ENCODE data around the gene GALNS.

GALNS gene

DNA sequence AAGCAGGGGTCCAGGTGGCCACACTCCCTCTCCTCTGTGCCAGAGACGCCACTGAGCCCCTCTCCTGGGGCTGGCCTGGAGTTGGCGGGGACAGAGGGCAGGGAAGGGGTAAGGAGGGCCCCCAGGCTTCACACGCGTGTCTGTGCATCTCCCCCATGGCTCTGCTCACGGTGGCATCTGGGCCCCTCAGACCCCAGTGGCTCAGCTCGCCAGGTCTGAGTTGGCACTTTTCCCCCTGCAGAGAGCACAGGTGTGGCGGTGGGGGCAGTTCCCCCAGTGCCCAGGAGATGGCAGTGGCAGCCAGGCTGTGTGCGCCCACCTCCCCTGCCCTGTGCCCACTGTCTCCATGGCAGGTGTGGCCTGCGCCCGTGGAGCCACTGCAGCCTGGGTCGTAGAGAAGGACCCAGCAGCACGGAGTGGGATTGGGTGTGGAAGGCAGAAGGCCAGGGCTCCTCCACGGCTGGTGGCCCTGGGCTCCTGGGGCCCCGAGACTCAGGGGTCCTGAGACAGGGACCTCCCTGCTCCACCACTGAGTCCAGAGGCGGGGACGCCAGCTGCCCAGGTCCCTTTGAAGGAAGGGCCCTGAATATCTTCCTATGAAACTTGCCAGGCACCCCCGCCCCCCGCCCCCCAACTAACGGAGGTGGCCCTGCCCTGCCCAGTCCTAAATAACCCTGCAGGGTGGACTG is 40.7 kb downstream of the GALNS start:
- no peak for DNase-seq (ENCODE audit: low spot score)
- Histone ChIP-seq H3K27ac (no peak overlapping the region), H3K4me3 (no peak overlapping the region)
- TF ChIP-seq, protein P1, sequence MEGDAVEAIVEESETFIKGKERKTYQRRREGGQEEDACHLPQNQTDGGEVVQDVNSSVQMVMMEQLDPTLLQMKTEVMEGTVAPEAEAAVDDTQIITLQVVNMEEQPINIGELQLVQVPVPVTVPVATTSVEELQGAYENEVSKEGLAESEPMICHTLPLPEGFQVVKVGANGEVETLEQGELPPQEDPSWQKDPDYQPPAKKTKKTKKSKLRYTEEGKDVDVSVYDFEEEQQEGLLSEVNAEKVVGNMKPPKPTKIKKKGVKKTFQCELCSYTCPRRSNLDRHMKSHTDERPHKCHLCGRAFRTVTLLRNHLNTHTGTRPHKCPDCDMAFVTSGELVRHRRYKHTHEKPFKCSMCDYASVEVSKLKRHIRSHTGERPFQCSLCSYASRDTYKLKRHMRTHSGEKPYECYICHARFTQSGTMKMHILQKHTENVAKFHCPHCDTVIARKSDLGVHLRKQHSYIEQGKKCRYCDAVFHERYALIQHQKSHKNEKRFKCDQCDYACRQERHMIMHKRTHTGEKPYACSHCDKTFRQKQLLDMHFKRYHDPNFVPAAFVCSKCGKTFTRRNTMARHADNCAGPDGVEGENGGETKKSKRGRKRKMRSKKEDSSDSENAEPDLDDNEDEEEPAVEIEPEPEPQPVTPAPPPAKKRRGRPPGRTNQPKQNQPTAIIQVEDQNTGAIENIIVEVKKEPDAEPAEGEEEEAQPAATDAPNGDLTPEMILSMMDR (IDR thresholded peaks at IDR 0.05) = peak; percentile 39

DNA sequence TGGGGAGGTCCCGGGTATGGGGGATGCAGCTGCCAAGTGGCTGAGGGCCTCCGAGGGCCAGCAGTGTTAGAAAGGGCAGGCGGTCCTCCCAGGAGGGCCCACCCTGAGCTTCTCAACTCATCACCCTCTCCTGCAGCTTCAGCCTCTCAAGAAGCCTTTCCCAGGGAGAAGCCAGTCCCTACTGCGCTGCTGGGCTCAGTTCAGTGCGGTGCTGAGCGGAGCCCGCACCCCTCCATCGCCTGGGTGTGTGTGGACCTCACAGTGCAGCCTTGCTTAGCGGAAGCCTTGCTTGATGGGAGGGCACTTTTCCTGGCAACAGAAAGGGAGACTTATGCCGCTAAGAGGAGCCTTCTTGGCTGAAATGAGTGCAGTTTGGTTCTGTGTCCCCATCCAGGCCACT is 41.5 kb downstream of the GALNS start:
- H3K4me3 ChIP-seq = no peak overlapping the region
- H3K27ac ChIP-seq = no peak overlapping the region
- DNase-seq (ENCODE audit: low spot score) = no peak
- TF ChIP-seq, protein P1 (IDR thresholded peaks at IDR 0.05) = no peak

DNA sequence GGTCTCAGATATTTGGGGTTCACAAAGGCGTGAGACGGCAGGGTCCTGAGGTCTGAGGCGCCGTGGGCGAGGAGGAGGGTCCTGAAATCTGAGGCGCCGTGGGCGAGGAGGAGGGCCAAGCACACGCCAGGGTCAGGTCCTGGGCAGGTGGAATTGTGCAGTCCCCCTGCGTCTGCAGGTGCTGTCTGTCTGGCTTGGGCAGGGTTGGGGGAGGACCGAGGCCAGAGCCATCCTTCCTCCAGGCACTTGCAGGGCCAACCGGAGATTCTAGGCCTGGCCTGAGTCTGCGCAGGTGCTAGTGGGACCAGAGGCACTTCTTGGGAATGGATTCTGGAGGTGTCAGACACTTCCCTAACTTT is 42.6 kb downstream of the GALNS start:
- TF ChIP-seq, protein P1 (IDR thresholded peaks at IDR 0.05) = no peak
- no peak overlapping the region for H3K4me3 ChIP-seq
- no peak overlapping the region for H3K27ac ChIP-seq
- no peak for DNase-seq (ENCODE audit: low spot score)

DNA sequence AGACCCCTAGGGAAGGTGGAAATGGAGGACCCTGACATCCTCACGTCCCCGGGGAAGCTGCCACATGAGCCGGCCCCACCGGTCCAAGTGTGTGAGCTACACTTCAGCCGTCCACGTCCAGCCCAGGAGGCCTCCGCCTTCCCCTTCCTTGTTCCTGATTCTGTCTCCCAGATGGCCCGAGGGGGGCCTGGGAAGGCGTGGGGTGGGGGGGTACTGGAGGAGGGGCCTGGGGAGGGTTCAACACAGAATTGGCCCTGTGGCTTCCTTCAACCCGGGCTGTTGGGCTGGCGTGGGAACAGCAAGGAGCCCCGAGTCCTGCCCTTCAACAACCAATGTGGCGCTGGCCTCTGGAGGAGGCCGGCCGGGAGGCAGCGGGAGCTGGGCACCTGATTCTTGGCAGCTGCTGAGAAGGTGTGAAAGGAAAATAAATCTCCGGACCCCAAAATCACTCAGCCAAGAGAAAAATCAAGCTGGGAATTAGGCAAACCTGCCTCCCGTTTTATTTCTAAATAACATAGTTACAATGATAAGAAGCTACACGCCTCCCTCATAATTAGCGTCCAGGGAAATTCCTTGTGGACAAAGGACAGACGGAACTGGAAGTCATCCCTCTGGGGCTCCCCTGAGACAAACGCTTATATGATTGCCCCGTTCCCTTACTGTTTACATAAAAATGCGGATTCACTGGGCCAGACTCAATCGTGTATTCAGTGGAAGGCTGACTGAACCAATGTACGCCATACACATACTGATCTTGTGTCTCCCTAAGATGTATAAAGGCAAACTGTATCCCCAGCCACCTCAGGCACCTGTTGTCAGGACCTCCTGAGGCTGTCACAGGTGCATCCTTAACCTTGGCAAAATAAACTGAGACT is 43.2 kb downstream of the GALNS start:
- no peak for DNase-seq (ENCODE audit: low spot score)
- peak overlapping the region; percentile 79 for H3K4me3 ChIP-seq
- TF ChIP-seq, protein P1 (IDR thresholded peaks at IDR 0.05) = no peak
- H3K27ac ChIP-seq = peak overlapping the region in 1 of 2 donors; percentile 89

DNA sequence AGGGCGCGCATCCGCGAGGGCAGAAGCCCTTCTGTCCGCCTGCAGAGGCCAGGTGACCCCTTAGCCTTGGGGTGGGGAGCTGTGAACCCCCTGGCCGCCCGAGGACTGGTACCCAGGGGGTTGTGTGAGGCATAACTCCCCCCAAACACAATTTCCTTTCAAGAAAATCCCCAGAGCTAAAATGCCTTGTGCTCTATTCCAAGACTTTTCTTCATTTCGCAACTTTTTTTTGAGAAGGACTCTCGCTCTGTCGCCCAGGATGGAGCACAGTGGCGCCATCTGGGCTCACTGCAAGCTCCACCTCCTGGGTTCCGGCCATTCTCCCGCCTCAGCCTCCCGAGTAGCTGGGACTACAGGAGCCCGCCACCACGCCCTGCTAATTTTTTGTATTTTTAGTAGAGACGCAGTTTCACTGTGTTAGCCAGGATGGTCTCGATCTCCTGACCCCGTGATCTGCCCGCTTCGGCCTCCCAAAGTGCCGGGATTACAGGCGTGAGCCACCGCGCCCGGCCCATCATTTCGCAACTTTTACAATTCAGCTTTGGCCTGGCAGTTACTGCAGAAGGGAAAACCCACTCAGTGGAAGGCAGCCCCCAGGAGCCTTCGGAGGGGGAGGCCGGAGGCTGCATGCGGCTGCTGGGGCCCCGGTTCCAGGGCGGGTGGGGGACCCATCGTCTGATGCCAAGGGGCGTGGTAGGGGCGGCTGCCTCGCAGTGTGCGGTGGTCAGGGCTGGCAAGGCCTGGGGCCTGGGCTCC is 44.1 kb downstream of the GALNS start:
- no peak for DNase-seq (ENCODE audit: low spot score)
- TF ChIP-seq, protein P1 (IDR thresholded peaks at IDR 0.05) = no peak
- Histone ChIP-seq H3K27ac (peak overlapping the region; percentile 68 to 89), H3K4me3 (peak overlapping the region; percentile 79)

DNA sequence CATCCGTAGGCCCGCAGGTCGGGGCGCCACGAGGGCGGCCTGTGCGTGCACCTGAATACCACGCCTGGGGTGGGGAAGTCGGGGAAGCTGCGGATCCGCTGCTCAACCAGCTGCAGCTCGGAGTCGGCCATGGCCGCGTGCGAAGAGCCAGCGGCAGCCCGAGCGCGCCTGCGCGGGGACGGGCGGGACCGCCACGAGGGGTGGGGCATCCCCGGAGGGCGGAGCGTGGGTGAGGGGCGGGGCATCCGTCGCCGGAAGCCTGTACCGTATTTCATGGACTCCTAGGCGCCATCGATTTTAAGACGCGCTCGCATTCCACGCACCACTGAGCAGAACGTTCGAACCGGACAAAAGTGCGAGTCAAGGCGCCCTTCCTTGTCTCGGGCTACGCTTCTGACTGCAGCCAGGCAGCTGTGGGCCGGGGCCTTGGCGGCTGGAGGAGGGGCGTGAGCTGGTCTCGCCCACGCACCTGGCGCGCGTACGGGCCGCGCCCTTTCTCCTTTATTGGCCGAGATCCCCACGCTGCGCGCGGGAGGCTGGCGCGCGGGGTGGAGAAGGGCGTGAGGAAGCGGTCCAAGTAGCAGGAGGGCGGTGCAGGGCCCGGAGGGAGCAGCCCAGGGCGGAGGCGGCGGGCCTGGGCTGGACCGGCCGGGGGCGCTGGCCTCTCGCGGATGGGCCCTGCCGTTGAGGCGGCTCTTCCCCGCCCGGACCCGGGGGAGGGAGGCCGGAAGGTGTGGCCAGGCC is 44.8 kb downstream of the GALNS start, which contains the start of gene APRT:
Gene APRT (minus strand): TSS at position 160 of the 744 bp plus-strand sequence. CDS start 29 bp downstream, at position 131.
- Histone ChIP-seq H3K4me3 (peak within 1 kb of the TSS; percentile 79), H3K27ac (peak within 1 kb of the TSS; percentile 76 to 89)
- TF ChIP-seq, protein P1 (IDR thresholded peaks at IDR 0.05) = no peak
- peak; percentile 96 for DNase-seq (ENCODE audit: low spot score)
